HUES64 (cell line): ENCODE data around the gene SMIM34. TPM values are rescaled to one million over a fixed set of nuclear protein-coding genes. Genes with fewer than 3 reads are reported as not detected.
"Not testable (repeated sequence)": the region's sequence is repeated elsewhere in the genome, so short reads cannot be mapped to it uniquely, and the experiment has no call there.

ENCODE experiments used
- H3K27ac ChIP-seq: 2 replicates; pipeline ENCODE4 v1.7.0; 2013; ENCODE audit warnings: low read depth, low read length, inconsistent platforms
- H3K27me3 ChIP-seq: 2 replicates; pipeline ENCODE4 v1.6.1; 2013; ENCODE audit warnings: mild to moderate bottlenecking, low read length; ENCODE audit not compliant: insufficient read depth
- H3K36me3 ChIP-seq: 2 replicates; pipeline ENCODE4 v1.6.1; 2013; ENCODE audit warnings: mild to moderate bottlenecking, low read length; ENCODE audit not compliant: insufficient read depth
- H3K4me1 ChIP-seq: 2 replicates; pipeline ENCODE4 v1.6.1; 2013; ENCODE audit warnings: mild to moderate bottlenecking, low read length, moderate library complexity; ENCODE audit not compliant: insufficient read depth
- H3K4me3 ChIP-seq: 2 replicates; pipeline ENCODE4 v1.5.1; 2013; ENCODE audit warnings: mild to moderate bottlenecking, low read length, moderate library complexity
- H3K9ac ChIP-seq: 2 replicates; pipeline ENCODE4 v1.6.1; 2013; ENCODE audit warnings: mild to moderate bottlenecking, low read depth, low read length
- H3K9me3 ChIP-seq: 2 replicates; pipeline ENCODE4 v1.6.1; 2013; ENCODE audit warnings: low read depth, low read length; ENCODE audit not compliant: insufficient read depth
- WGBS: fragments of 150-250, 120-280 bp; methylation state at CpG from one replicate; pipeline ENCODE4 v1.1.7; 2013; ENCODE audit warnings: missing lambda C conversion rate; 5-methylcytosine and 5-hydroxymethylcytosine counted together
- polyA plus RNA-seq, 2 experiments: library from polyadenylated mRNA; stranded (reverse); fragments of 50-300 nt; gene quantifications; one replicate each; pipeline ENCODE4 v1.2.3, GENCODE V29; 2013

SMIM34 gene, protein sequence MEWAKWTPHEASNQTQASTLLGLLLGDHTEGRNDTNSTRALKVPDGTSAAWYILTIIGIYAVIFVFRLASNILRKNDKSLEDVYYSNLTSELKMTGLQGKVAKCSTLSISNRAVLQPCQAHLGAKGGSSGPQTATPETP
- not detected for polyA plus RNA-seq (2013, experiment 1 of 2)
- polyA plus RNA-seq (2013, experiment 2 of 2) = not detected

DNA sequence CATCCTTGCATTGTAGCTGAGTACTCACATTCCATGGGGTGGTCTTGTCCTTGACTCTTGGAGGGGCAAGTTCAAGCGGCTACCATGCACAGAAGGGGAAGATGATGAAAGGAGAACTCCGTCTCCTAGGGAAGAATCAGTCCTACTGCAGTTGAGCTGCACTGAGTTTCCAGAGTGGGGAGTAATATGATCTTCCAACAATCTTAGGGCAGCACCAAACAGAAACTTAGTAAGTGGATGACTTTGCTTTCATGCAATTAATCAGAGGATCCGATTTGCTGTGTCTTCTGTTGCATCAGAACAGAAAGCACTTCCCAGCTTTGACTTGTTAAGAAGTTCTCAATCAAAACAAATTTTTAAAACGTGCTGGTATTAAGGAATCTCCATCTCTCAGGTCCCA is at the start of gene SMIM34:
SMIM34 (minus strand) TSS at position 147 of the 400 bp plus-strand sequence; CDS start at position 35, 112 bp downstream.
- not testable (repeated sequence) for H3K9ac ChIP-seq, H3K9me3 ChIP-seq, H3K4me3 ChIP-seq, H3K27ac ChIP-seq, H3K27me3 ChIP-seq, H3K4me1 ChIP-seq, H3K36me3 ChIP-seq
- no CpG with 5 or more reads among the region's 4 CpGs for WGBS

DNA sequence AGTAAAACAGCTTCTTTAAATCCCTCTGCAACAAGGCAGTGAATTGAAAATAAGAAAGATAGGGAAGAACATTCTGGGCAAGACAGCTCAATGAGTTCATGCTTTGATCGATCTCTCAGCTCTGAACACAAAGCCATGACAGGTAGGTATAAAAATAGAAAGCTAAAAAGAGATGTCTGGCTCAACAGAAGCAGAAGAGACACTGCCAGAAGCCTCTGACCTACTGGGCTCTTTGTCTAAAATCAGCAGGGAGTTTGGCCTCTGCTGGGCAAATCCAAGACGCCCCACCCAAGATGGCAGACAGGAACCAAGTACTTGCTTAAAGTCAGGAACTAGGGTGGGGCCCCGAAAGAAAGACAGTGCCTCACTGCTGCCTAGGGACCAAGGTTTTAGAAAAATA is 43.6 kb upstream of the SMIM34 start:
- not testable (repeated sequence) for H3K9me3 ChIP-seq, H3K27me3 ChIP-seq, H3K9ac ChIP-seq, H3K4me3 ChIP-seq, H3K27ac ChIP-seq, H3K4me1 ChIP-seq, H3K36me3 ChIP-seq
- WGBS = no CpG with 5 or more reads among the region's 3 CpGs

DNA sequence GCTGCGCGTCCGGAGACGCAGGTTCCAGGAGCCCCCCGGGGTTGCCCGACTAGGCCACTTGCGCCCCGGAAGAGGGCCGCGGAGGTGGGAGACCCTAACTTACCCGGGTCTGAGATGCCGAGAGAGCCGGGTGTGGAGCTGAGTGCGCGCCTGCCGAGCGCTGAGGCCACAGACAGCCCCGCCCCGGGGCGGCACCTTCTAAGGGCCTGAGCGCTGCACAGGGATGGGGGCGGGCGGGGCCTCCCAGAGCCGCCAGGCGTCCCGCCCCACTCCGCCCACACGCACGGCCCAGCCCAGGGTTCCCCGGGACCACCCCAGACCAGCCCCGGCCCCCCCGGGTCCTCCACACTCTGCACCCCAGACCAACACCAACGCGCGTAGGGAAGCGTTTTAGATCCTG is 35.7 kb upstream of the SMIM34 start:
- WGBS = no CpG with 5 or more reads among the region's 36 CpGs

DNA sequence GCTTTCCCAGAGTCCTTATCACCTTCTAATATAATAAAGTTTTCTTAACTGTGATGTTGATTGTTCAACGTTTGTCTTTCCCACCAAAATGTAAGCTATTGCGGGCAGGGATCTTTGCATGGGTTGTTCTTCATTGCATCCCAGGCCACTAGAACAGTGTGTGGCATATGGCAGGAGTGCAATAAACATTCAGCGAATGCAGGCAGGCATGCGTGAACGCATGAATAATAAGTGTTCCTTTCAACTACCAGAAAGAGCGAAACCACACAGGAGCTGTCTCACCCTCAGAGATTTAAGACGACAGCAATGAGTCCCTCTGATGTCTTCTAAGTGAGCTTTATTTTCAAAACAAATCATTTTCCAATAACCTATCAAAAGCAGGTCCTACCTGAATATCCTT is 34.5 kb upstream of the SMIM34 start:
- H3K27ac ChIP-seq, H3K4me1 ChIP-seq, H3K9ac ChIP-seq, H3K9me3 ChIP-seq, H3K36me3 ChIP-seq, H3K4me3 ChIP-seq, H3K27me3 ChIP-seq: not testable (repeated sequence)
- no CpG with 5 or more reads among the region's 7 CpGs for WGBS

More for the DNA sequence above, 35.7 kb upstream of the SMIM34 start:
- not testable (repeated sequence) for H3K27ac ChIP-seq, H3K9me3 ChIP-seq, H3K27me3 ChIP-seq, H3K36me3 ChIP-seq, H3K4me3 ChIP-seq, H3K9ac ChIP-seq, H3K4me1 ChIP-seq

DNA sequence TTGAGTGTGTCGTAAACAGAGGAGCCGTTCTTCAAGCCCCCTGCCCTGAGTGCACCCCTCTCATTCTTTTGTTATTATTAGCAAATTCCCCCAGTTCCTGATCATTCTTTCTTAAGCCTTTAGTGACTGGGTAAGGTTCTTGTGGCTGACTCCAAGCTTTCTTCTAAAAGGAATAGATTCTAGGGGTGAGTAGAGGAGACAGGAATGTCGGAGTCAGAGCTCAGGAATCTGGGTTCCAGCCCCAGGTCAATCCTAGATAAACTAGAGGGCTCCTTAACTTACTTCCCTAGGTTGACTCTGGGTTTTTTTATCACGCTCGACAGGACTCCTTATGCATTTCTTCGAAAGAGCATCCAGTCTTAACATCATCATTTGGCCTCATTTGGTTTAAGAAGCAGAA is 32.4 kb upstream of the SMIM34 start:
- H3K9ac ChIP-seq, H3K36me3 ChIP-seq, H3K4me1 ChIP-seq, H3K27ac ChIP-seq, H3K4me3 ChIP-seq, H3K9me3 ChIP-seq, H3K27me3 ChIP-seq: not testable (repeated sequence)
- no CpG with 5 or more reads among the region's 6 CpGs for WGBS

DNA sequence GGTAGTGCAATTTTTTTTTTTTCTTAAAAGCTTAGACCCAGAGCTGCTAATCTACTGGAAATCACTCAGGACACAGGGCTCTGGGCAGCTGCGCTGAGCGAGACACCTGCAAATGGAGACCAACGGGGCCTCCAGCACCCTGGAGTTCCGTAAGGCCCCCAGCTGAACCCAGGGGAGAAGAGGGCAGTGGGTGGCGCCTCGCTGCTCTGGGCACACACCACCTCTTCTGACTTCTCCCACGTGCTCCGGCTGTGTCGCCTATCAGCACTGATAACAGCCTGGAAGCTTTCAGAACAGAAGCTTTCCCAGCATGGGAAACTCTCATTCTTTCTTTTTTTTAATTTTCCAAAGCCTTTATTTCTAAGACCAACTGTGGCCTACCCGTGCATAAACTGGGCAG is 31.9 kb upstream of the SMIM34 start:
- not testable (repeated sequence) for H3K4me1 ChIP-seq, H3K27me3 ChIP-seq, H3K27ac ChIP-seq, H3K36me3 ChIP-seq, H3K9me3 ChIP-seq, H3K9ac ChIP-seq, H3K4me3 ChIP-seq
- no CpG with 5 or more reads among the region's 10 CpGs for WGBS

DNA sequence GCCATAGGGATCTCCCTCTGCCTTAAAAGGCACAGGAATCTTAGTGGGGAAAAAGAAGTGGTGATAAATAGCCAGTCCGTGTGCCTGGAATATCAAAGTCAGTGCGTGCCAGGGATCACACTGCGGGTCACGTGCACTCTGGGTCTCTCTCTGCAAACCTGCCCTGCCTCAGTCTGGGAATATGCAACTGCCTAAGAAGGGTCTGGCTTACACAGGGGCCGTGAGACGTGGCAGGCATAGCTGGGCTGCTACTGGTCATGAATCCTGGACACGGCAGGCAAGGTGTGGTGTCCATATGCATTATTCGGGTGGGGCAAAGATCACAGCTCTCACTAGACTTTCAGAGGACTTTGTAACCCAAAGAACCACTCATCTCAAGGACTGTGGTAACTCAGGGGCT is 23.3 kb upstream of the SMIM34 start:
- not testable (repeated sequence) for H3K27ac ChIP-seq, H3K9me3 ChIP-seq, H3K9ac ChIP-seq, H3K4me1 ChIP-seq, H3K4me3 ChIP-seq, H3K36me3 ChIP-seq, H3K27me3 ChIP-seq
- no CpG with 5 or more reads among the region's 8 CpGs for WGBS

DNA sequence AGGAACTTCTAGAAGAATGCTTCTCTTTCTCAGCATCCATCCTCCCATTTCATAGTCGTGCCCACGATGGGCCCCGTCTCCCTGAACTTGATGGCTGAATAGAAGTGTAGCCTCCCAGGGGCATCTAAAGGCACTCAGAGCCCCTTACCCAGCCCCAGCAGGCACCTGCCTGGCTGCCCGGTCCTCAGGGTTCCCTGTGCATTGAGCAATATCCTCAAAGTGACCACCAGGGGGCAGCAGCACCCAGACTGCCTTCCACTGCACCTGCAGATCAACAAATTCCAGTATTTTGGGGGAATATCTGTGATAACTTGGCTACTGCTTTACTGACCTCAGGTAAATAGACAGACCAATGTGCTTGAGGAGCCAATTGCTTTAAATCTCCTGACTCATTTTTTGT is 19.7 kb upstream of the SMIM34 start:
- H3K27ac ChIP-seq, H3K4me1 ChIP-seq, H3K36me3 ChIP-seq, H3K27me3 ChIP-seq, H3K9me3 ChIP-seq, H3K4me3 ChIP-seq, H3K9ac ChIP-seq: not testable (repeated sequence)
- WGBS = no CpG with 5 or more reads among the region's 4 CpGs

DNA sequence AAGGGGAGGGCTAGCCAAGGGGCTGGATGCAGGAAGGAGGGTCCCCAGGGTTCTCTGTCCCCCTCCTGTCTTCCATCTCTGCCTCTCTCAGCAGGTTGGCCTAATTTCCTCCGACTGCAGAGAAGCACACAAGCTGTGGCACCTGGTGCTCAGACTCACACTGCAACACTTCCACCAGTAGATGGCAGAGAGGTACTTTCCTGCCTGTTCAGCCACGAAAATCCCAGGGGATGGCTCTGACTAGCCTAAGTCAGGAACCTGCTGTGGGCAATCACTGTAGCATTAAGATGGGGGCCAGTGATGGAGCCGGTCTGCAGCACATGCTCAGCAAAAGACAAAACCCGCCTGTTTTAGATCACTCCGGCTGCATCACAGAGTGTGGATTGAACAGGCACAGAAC is 6.0 kb upstream of the SMIM34 start:
- no CpG with 5 or more reads among the region's 5 CpGs for WGBS
- H3K27me3 ChIP-seq, H3K4me3 ChIP-seq, H3K9ac ChIP-seq, H3K9me3 ChIP-seq, H3K36me3 ChIP-seq, H3K4me1 ChIP-seq, H3K27ac ChIP-seq: not testable (repeated sequence)

DNA sequence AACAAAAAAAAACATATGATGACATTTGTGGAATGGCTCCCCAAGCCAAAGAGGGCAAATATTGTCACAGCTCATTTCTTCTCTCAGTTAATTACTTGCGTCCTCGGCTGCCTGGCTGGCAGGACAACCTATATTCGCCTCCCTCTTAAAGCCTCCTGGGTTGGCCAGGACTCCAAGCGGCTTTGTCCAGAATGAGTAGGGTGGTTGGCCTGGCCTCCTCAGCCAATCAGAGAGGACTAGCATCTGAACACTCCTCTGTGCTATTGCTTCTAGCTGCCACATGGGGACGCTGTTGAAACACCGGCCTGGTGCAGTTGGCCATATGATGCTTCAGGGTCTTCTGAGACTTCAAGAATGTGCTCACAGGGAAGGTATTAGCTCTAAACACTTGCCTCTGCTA is 4.7 kb upstream of the SMIM34 start:
- not testable (repeated sequence) for H3K36me3 ChIP-seq, H3K4me3 ChIP-seq, H3K4me1 ChIP-seq, H3K9ac ChIP-seq, H3K27ac ChIP-seq, H3K27me3 ChIP-seq, H3K9me3 ChIP-seq
- no CpG with 5 or more reads among the region's 6 CpGs for WGBS

DNA sequence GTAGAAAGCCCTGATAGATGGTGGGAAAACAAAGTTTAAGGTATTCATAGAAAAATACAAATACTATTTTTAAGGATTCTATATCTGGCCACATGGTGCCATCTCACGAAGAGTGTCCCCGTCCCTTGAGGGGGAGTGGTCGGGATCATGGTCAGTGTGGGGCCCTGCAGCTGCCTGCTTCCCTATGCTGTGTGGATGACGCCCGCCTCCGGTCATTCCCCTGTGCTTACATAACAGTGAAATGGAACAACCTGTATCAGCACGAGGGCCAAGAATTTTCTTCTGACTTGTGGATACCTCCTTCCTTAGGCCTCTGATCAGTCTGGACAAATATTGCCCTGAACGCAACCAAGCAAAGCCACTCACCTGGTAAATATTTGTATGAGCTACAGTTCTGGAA is 3.6 kb upstream of the SMIM34 start:
- H3K36me3 ChIP-seq, H3K4me1 ChIP-seq, H3K27ac ChIP-seq, H3K4me3 ChIP-seq, H3K9ac ChIP-seq, H3K27me3 ChIP-seq, H3K9me3 ChIP-seq: not testable (repeated sequence)
- WGBS = no CpG with 5 or more reads among the region's 8 CpGs

DNA sequence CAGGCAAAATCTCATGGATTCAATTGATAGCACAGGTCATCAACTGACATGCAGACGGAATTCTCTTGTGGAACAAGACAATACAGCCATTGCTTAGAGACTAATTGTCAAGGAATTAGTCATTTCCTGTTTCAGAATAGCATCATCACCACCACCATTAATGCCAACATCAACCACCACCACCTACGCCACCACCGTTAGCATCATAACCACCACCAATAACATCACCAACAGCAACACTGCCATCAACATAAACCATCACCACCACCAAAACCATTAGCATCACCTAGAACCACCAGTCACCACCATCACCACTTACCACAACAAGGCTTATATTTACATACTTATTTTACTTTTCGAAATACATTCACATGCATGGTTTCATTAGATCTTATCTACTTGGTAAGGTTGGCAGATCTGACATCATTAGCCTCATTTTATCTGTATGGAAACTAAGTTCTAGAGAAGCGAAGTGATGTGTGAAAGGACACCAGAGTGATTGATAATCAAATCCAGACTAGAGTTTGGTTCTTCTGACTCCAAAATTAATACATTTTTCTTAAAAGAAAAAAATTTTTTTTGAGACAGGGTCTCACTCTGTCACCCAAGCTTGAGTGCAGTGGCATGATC is 6.2 kb downstream of the SMIM34 start:
- H3K4me1 ChIP-seq, H3K27ac ChIP-seq, H3K4me3 ChIP-seq, H3K27me3 ChIP-seq, H3K9ac ChIP-seq, H3K36me3 ChIP-seq, H3K9me3 ChIP-seq: not testable (repeated sequence)
- no CpG with 5 or more reads among the region's 5 CpGs for WGBS
